GM19395 (cell line): Measurements from ENCODE around the gene UBTD2.

ENCODE experiments used
- ATAC-seq: cut with Tn5 transposase; IDR thresholded peaks from one replicate; pipeline ENCODE4 v1.9.1; 2021; ENCODE audit warnings: mild to moderate bottlenecking, moderate library complexity; ENCODE audit not compliant: unreplicated experiment

The UBTD2 gene

DNA sequence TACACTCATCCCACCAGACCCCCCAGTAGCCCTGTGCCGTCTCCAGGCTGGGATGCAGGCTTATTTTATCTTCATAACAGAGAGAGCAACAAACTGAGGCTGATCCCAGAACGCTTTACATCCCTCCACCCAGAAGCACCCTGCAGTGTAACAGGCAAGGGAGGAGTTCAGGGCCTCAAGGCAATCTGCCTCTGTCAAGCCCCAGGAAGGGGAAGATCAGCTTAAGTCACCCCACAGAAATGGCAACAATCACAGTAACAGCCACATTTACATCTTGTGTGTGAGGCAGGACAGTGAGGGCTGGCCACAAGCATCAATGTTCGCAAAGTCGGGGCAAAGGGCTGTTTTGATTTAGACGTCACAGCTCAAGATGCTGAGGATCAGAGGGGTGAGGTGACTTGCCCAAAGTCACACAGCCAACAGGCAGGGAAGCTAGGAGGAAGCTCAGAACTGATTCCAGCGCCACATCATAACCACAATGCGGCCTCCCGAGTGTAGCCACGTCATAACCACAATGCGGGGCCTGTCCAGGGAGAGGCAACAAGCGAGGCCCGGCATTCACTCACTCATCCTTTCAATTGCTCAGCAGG lies 109.9 kb downstream of the UBTD2 start:
- ATAC-seq, result no peak

DNA sequence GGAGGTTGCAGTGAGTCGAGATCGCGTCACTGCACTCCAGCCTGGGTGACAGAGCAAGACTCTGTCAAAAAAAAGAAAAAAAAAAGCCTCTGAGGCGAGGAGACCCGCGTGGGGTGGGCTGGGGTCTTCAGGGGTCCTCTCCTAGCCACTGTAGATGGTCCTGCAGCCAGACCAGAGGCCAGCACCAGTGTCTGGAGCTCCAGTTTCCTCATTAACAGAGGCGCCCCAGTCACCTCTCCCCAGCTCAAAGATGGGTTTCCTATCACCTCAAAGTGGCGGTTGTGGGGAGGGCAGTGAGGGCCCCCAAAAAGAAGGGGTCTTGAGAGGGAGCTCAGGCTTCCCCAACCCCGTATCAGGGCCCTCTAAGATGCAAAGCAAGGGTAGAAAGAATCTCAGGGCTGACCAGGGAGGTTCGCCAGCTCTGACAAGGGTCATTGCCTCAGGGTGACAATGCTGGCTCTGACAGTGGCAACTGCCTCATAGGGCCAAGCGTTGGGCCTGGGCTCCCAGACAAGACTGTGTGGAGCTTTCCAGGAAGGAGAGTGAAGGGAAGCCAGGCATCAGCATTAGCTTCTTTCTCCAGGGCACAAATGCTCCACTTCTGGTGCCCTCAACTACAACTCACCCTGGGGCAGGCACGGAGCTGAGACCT lies 110.5 kb downstream of the UBTD2 start:
- no peak for ATAC-seq

DNA sequence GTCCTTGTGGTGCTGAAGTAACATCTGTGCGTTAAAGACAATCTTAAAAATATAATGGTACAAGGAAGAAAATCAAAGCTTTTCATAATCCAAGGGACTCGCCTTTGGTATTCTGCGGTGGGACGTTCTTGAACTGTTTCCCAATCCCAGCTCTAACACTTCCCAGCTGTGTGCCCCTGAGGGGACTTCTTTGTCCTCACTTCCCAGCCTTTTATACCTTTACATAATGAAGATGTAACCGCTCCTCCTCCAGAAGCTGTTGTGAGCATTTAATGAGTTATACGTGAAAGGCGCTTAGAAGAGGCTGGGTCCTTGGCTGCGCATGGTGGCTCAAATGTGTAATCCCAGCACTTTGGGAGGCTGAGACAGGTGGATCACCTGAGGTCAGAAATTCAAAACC lies 112.4 kb downstream of the UBTD2 start:
- ATAC-seq, result no peak

DNA sequence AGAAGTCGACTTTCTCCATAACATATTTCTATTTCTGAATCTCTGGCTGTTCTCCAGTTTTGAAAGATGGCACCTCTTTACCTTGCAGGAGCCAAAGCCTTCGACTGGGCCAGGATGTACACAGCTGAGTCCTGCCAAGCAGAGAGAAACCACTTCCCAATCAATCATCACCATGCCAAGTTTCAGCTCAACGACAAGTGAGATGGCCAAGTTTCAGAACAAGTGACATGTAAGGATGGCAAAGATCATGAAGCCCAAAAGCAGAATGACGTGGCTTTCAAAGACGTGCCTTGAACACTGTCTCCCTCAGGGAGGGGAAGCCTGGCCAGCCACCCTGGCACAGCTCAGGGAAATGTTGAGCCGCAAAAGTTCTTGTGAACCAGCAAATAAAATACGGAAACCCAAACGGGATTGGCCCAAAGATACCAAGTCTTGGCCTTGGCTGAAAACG lies 113.3 kb downstream of the UBTD2 start:
- ATAC-seq, result no peak

DNA sequence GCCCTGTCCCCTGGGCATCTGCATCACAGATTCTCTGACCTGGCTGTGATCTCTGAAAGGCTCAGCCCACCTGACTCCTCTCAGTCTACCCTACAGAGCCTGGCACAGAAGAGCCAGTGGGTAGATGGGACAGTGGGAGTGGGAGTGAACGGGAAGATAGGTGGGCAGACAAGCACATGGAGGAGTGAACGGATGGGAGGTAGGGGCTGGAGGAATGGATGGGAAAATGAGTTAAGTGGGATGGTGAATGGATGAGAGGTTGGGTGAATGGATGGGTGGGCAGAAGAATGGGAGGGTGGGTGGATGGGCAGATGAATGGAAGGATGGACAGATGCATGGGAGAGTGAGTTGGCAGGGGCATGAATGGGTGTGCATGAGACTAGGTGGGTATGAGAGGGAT lies 114.3 kb downstream of the UBTD2 start:
- no peak for ATAC-seq

DNA sequence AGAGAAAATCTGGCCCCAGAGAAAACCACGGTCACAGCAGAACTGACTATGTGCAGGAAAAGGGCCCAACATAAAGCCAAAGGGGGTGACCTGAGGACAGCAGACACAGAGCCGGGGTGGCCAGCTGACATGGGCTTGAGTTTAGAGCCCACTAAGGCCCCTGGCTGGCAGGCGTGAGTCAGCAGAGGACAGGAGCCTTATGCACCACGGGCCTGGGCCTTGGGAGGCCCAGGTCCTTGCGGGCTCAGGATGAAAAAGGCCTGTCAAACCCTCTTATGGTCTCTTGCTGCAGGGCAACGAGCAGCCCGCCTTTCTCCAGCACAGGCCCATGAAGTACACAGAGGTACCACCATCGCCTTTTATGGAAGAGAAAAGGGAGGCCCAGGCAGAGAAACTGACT lies 115.3 kb downstream of the UBTD2 start:
- no peak for ATAC-seq

DNA sequence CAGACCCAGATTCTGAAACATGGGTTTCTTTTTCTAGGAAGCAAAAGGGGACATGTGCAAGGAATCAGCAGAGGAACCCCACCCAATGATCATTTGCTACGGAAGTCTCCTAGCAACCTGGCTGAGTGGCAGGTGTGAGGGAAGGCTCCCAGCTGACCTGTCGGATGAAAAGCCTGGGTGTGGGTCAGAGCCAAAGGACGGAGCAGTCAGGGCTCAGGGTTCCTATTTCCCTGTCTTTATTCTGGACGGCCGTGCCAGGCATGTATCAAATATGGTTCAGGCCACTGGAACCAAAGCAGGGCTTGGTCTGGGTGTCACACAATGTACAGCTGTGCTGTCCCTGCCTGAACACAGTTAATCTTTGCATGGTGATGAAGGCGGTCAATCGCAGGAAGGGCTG lies 115.7 kb downstream of the UBTD2 start:
- no peak for ATAC-seq

DNA sequence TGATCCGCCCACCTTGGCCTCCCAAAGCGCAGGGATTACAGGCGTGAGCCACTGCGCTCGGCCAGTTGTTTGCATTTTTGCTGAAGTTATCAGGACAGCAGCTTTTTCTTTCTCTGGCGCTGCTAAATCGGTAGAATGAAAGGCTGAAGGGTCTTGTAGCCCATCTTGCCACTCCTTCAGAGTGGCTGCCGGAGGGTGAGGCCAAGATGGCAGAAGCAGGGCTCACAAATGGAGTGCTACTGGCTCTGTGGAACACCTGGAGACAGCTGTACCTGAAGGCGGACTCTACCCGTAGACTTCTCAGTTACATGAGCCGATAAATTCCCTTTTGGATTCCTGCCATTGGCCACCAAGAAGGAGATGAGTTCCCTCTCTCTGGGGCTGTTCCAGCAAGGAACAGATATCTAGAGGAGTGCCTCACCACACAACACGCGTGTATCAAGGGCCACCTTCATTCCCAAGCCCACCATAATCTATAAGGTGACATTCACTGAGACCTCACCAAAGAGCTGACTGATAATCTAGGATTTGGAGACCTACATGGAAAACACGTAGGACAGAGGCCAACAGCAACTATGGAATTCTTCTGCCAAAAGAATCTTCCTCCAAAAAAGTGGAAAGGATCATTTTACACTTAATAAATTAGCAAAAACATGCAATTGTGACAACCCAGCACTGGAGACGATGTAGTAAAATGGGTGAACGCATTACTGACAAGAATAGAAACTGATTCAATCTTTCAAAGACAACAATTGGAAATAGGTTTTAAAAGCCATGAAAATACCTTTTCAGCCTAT lies 117.3 kb downstream of the UBTD2 start:
- ATAC-seq, result no peak

DNA sequence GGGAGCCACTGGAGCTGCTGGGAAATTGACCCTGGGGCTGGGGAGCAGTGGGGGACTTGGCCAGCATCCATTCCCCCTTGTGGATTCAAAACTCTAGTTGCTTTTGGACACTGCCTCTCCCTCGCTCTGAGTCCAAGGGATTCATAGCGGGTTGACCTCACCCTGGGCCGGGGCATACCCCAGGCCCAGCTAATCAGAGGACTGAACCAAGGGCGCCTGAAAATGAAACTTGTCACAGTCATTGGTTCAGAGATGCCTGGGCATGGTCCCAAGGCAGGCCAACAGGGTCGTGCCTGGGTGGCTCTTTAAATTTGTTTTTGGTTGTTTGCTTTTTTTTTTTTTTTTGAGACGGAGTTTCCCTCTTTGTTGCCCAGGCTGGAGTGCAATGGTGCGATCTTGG lies 118.1 kb downstream of the UBTD2 start:
- peak; percentile 53 for ATAC-seq

DNA sequence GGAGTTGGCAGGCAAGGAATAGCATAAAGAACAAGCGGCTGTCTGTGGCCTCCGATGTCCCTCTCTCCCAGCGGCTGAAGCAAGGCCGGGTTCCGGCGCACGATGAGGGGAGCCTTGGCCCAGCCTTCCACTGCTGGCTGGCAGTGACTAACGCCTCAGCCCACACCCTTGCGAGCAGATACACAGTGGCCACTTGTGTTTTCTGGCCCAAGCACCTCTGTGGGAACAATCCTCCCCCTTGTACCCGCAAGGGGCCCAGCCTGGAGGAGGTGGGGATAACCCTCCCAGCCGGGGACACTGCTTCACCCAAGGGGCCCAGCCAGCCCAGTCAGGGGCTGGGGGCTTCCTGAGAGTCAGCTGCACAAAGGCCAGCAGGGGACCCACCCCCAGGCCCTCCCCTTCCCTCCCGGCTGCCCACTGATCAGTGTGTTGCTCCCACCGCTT lies 118.8 kb downstream of the UBTD2 start:
- no peak for ATAC-seq

DNA sequence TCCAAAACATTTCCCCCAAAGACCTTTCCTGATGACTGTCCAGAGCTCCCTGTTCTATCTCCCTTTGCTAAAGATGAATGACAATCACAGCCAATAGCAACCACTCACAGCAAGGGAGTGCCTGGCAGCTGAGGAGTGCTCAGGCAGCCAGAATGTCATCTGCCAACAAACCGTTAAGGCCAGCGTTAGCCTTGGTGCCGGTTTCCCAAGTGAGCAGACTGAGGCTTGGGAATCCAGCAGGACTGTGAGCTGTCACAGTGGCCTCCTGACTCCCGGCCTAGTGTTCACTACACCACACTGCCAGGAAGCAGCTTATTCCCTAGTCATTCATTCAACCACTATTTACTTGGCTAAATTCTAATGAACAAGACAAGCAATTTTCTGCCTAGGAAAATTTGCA lies 120.2 kb downstream of the UBTD2 start:
- ATAC-seq, result no peak

DNA sequence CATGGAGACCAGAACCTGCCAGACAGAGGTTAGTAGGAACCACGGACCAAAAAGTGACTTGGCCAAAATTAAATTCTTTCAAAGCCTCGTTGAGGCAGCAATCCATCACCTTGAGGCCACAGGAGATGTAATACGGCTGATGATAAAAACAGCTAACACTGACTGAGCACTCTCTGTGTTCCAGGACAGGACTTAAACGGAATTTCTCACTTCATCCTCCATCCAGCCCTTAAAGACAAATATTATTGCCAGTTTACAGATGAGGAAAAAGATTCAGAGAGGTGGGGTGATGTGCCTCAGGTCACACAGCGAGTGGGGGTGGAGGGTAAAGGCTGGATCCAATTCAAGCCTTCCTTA lies 120.6 kb downstream of the UBTD2 start:
- ATAC-seq, result no peak

DNA sequence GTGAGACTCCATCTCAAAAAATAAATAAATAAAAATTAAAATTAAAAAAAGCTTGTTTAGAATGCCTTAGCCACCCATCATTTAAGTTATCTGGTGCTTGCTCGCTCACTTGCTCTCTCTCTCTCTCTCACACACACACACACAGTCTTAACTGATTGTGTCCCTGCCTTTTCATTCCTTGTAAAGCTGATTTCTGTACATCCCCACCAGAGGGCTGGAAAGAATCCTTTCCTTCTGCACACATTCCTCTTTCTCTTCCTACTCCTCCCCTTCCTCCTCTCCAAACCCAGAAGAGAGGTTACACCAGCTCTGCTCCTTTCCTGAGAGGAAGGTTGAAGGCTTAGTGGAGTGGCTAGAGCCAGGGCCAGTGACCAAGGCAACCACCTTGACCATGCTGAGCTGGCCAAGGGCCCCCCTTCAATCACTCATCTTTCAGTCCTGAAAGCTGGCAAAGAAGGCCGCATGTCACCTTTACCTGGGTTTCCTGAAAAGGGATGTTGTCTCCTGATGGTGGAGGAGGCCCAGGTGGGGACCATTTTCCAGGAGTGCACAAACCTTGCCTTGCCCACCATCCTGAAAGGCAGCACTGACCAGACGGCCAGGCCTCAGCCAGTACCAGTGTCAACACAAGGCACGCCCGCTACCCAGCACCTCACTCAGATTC lies 121.1 kb downstream of the UBTD2 start:
- no peak for ATAC-seq

DNA sequence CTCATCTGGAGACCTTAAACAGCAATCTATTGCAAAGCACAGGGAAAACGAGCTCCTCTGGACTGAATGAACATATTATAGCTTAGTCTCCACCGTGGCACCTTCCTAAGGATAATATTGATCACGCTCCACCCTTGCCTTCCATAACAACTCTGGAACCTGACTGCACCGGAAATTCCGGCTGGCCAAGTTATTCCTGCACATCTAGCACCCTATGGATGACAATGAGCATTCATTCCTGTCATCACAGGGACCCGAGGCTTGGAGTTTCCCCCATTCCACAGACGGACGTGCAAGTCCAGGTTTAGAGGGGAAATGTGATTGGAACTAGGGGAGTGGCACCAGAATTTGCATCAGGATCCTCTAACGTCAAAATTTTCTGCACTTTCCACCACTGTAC lies 123.1 kb downstream of the UBTD2 start:
- no peak for ATAC-seq
